SKM-1 treated with dmso at 0.1 percent for 144 hours (cell line): Measurements from ENCODE around the gene ENDOG.

ENCODE experiments used
- DNase-seq: peaks from one replicate; lab custom pipeline; 2025; ENCODE audit not compliant: unreplicated experiment; lab: John Stamatoyannopoulos, UW

Gene ENDOG

DNA sequence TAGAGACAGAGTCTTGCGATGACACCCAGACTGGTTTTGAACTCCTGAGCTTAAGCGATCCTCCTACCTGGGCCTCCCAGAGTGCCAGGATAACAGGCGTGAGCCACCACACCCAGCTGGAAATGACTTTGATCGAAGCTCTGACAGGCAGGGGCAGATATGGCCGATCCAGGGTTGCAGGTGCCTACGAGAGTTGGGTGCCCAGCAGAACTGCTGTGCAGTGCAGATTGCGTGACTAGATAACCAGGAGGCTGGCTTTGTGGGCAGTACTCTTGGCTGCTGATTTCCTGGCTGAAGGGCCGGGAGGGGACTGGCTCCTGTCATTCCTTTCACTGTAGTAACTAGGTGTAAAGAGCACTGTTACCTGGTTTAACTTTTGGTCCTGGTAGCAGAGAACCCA, 19.4 kb upstream of the ENDOG start:
- no peak for DNase-seq

DNA sequence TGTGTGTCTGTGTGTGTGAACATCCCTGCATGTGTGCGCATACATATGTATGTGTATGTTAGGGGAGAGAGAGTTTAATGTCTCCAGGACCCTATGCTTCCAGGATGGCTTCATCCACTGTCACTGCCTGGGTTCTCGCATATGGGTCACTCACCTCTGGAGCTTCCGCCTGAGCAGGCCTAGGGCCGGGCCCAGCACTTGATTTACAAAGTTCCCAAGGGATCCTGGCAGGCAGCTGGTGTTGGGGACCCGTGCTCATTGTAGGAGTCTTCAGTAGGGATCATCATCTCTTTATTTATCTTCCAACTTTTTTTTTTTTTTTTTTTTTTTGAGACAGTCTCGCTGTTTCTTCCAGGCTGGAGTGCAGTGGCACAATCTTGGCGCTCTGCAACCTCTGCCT, 18.2 kb upstream of the ENDOG start:
- DNase-seq: no peak

- no peak for DNase-seq
Observed at GRCh38 chr9:128802482-128802881, 15.8 kb upstream of the ENDOG start.

GRCh38 chr9:128805661-128806060, 12.6 kb upstream of the ENDOG start:
- DNase-seq: no peak

- DNase-seq: no peak
Observed at GRCh38 chr9:128807827-128808226, 10.5 kb upstream of the ENDOG start.

- DNase-seq: no peak
Observed at GRCh38 chr9:128808543-128808942, 9.8 kb upstream of the ENDOG start.

GRCh38 chr9:128809036-128809599, 9.2 kb upstream of the ENDOG start:
- DNase-seq: no peak

DNA sequence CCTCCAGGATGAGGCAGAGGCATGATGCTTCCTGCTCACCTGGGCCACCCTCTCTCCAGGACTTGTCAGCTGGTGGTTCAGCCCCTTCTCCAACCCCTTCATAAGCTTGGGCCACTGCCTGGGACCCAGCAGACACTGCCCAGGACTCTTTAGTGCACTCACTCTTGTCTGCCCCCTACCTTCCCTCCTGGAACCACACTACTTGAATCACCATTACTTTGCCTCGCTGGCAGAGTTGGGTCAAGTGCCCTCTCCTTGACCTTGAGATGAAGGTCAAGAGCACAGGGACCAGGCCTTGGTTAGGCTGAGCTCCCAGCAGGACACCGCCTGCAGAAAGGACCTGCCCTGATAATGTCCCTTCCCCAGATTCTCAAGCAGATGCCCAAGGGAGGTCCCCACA, 8.5 kb upstream of the ENDOG start:
- DNase-seq: no peak

DNA sequence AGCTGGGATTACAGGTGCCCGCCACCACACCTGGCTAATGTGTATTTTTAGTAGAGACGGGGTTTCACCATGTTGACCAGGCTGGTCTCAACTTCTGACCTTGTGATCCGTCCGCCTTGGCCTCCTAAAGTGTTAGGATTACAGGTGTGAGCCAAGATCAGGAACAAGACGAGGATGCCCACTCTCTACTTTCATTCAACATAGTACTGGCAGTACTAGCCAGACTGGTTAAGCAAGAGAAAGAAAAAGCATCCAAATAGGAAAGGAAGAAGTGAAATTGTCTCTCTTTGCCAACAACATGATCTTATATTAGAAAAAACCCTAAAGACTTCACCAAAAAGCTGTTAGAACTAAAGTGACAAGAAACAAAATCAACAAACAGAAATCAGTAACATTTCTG, 7.4 kb upstream of the ENDOG start:
- no peak for DNase-seq

DNA sequence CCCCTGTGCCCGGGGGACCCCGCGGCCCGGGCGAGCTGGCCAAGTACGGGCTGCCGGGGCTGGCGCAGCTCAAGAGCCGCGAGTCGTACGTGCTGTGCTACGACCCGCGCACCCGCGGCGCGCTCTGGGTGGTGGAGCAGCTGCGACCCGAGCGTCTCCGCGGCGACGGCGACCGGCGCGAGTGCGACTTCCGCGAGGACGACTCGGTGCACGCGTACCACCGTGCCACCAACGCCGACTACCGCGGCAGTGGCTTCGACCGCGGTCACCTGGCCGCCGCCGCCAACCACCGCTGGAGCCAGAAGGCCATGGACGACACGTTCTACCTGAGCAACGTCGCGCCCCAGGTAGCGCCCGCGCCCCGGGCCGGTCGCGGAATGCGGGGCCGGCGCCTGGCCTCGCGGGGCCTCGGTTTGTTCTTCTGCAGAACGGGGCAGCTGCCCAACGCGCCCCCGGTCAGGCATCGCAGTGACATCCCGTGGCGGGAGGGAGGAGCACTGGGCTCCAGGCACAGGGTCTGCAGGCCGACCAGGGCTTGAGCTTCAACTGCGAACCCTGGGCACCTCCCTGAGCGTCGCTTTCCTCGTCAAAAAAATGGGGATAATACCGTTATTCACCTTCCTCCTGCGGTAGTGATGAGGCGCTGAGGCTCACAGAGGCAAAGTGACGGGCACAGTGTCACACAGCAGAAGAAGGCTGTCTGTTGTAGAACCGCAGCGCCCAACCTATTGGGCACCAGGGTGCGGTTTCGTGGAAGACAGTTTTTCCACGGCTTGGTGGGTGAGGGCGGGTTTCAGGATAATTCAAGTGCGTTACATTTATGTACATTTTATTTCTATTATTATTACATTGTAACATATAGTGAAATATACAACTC, 777 bp downstream of the ENDOG start:
- DNase-seq: no peak

DNA sequence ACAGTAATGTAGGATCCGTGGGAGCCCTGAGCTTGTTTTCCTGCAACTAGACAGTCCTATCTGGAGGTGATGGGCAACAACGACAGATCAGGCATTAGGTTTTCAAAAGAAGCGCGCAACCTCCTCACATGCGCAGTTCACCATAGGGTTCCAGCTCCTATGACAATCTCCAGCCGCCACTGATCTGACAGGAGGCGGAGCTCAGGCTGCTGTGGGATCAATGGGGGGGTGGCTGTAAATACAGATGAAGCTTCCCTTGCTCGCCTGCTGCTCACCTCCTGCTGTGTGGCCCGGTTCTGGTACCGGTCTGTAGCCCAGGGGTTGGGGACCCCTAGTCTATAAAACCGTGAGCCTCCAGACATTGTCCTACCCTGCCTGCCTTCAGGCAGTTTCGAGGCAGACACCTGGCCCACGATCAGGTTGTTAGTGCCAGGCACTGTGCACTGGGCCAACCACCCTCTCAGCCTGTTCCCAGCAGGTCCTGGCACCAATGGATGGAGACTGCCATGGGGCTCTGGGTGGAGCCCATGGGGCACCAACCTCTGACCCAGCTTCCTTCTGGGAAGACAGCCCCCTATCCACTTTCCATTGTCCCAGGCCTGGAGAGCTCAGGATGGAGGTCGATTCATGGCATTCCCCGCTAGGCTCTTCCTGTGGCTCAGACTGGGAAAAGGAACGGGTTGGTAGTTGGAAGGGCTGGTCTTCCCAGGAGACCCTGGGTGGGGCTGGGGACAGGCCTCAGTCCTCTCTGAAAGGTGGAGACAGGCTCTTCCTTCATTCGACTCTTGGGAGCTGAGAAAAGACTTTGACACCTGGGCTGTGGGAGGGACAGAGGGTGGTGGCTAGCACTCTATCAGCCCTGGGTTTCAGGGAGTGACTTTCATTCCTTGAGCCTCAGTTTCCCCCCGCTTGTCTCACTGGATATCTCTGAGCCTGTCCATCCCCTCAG, 1.7 kb downstream of the ENDOG start:
- no peak for DNase-seq

DNA sequence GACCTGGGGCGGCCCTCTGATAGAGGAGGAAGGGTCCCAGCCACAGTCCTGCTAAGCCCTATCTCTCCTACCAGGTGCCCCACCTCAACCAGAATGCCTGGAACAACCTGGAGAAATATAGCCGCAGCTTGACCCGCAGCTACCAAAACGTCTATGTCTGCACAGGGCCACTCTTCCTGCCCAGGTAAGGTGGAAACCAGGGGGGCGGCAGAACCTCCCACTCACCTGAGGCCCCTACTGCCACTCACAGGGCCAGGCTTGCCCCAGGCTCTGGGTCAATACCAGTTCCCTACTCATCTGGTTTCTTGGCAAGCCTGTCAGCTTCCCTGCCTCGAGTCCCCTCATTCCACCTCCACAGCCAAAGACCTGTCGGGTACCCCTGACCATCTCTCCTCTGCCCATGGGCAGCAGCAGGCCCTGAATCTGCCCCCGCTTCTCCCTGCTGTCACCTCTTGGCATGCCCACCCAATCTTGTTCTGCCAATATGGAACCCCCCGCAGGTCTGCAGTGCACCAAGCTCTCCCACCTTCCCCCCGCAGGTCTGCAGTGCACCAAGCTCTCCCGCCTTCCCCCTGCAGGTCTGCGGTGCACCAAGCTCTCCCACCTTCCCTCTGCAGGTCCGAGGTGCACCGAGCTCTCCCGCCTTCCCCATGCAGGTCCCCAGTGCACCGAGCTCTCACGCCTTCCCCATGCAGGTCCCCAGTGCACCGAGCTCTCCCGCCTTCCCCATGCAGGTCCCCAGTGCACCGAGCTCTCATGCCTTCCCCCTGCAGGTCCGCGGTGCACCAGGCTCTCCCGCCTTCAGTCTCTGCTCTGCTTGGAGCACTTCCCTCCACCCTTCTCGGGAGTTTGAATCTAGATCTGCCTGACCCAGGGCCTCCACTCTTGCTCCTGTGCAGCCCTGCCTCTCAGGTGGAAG, 2.6 kb downstream of the ENDOG start:
- no peak for DNase-seq

GRCh38 chr9:128821584-128822406, 3.5 kb downstream of the ENDOG start:
- no peak for DNase-seq

DNA sequence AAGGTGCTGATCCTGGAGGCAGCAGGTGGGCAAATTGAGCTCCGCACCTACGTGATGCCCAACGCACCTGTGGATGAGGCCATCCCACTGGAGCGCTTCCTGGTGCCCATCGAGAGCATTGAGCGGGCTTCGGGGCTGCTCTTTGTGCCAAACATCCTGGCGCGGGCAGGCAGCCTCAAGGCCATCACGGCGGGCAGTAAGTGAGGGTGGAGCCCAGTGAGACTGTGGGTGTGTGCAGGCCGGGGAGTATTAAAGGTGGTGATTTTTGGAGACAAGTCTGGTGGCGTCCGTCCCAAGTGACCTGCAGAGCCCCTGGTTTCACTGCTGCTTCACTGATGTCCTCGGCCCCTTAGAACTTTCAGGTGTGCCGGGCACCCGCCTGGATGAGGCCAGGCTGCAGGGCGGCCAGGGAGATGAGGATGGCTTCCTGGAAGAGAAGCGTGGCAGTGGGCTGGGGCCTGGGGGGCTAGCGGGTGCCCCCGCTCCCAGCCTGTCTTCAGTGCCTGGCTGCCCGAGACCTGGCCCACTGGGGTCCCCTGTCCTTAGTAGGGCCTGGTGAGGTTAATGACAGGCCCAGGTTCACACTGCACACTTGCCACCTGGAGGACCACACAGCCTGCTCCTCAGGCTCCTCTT, 4.2 kb downstream of the ENDOG start:
- DNase-seq: no peak

GRCh38 chr9:128823362-128823902, 5.1 kb downstream of the ENDOG start:
- no peak for DNase-seq

DNA sequence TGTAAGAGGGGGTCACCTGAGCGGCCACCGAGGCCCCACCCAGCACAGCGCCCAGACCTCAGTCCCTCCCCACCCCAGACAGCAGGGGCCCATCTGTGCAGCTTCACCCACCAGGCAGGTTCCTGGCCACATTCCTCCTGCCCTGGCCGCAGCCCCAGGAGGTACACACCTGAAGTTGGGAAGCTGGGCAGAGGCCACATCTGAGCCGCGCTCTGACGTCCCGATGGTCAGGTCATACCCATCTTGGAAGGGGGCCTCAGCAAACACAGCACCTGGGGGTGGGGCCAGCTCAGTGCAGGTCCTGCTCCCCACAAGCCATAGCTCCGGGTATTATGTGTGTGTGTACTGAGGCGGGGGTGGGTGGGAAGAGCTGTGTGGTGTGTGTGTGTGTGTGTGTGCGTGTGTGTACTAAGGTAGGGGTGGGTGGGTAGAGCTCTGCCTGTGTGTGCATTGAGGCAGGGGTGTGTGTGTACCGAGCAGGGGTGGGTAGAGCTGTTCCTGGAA, 5.7 kb downstream of the ENDOG start:
- DNase-seq: no peak

DNA sequence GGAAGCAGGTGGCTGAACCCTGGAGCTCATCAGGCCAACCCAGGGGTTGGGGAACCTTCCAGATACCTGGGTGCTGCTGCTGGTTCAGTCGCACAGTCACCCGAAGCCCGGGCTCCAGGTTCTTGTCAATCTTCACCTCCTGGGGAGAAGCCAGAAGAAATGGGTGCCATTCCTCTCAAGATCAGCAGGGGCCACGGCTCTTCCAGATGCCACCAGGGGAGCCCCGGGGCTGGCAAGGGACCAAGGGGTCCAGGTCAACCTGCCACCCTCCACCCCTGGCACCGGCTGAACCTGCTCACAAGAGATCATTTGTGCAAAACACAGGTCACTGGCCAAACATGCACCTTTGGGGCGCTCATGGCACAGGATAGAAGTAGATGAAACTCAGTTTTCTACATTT, 6.6 kb downstream of the ENDOG start:
- DNase-seq: no peak

GRCh38 chr9:128825923-128826700, 7.8 kb downstream of the ENDOG start:
- DNase-seq: no peak
